Measurements from ENCODE around the gene MAST4.

MAST4 gene

DNA sequence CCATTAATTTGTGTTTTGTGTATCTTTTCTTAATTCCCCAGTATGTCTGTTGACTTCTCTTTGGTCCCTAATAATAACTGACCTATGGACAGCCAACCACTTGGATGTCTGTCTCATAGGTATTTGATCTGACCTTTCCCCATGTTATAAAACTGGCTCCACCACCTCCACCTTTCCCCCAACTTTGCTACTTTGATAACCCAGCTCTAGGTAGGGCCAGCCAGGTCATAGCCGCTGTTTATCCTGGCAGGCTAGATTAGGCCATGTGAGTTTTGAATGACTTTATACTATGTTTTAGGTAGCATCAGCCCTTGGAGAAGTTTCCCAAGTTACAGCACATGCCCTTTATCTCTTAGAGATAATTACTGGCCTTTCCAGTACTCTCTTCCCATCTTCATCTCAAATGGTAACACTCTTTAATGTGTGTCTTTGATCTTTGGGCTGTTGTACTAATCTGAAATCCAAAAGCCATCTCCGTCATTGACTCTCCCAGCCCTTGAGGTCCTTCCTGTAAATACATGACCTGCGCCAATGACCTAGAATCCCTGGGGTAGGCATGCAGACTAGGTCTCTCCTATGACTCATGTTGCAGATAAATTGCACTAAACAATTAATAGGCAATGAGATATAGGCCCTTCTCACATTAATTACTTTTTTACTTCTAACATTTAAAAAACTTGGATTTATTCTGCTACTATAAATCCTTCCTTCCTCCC lies 447.8 kb downstream of the MAST4 start:
- Histone ChIP-seq H3K36me3 (ENCODE audit: control insufficient read depth, insufficient read depth, low read length) (no peaks in the 10 kb centered on the region), H3K27ac (ENCODE audit: low read depth, low read length) (no peak overlapping the region), H3K9me3 (ENCODE audit: control insufficient read depth, insufficient read depth, low read length) (no peaks in the 10 kb centered on the region), H3K4me1 (ENCODE audit: control insufficient read depth, insufficient read depth, low read length) (peaks cover 23% of the 10 kb centered on the region), H3K9ac (ENCODE audit: low read depth, low read length) (no peak overlapping the region), H3K27me3 (ENCODE audit: control insufficient read depth, insufficient read depth, low read length) (peaks cover 27% of the 10 kb centered on the region), H3K4me3 (ENCODE audit: low read depth, low read length) (no peak overlapping the region)

DNA sequence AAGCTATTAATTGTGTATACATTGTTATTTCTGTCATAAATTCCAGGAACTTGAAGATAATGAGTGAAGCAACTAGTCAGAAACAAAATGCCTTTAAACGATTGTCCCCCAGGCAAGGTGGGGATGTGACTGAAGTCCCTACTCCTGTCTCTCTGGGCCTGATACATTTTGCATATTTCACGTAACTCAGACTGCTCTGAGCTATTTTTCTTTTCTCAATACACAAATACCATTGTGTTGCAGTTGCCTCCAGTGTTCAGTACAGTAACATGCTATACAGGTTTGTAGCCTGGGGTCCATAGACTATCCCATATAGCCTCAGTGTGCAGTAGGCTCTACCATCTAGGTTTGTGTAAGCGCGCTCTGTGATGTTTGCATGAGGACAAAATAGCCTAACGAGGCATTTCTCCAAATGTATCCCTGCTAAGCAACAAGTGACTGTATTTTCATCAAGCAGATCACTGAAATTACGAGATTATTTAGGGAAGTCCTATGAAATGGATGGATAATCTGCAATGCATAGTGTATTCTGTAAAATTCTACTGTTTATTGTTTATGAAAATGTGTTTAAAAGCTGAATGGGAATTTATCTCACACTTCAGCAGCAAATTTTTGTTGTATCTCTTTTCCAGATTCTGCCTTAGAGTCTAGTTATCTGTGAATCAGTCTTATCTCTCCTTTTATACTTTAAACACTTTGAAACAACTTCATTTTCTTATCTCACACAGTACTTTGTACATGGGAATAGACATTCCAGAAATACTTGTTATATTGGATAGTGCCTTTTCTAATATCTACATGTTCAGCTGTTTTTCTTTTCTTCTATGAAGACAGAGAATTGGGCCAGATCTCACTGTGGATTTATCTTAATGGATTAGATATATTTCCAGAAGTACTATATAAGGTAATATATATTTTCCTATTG lies 449.9 kb downstream of the MAST4 start:
- no peak overlapping the region for H3K4me3 ChIP-seq (ENCODE audit: low read depth, low read length)
- no peak overlapping the region for H3K9ac ChIP-seq (ENCODE audit: low read depth, low read length)
- H3K27me3 ChIP-seq (ENCODE audit: control insufficient read depth, insufficient read depth, low read length), result peaks cover 20% of the 10 kb centered on the region; the same call in 1 of the 2 replicates
- peaks cover 18% of the 10 kb centered on the region for H3K4me1 ChIP-seq (ENCODE audit: control insufficient read depth, insufficient read depth, low read length)
- no peaks in the 10 kb centered on the region for H3K9me3 ChIP-seq (ENCODE audit: control insufficient read depth, insufficient read depth, low read length)
- H3K36me3 ChIP-seq (ENCODE audit: control insufficient read depth, insufficient read depth, low read length), result no peaks in the 10 kb centered on the region
- H3K27ac ChIP-seq (ENCODE audit: low read depth, low read length), result no peak overlapping the region

DNA sequence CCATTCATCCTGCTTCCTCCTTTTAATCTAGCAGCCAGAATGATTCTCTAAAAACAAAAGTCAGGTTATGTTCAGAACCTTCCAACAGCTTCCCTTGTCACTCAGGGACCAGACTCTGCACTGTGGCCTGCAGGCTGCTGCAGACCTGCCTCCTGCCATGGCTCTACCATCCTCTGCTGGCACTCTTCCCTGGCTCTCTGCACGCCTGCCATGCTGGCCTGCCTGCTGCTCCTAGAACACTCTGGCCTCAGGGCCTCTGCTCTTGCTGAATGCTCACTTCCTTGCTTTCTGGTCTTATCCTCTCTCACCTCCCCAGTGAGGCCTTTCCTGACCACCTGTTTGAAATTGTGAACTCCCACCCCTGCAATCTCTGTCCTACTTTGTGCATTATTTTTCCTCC lies 451.0 kb downstream of the MAST4 start:
- Histone ChIP-seq H3K4me3 (ENCODE audit: low read depth, low read length) (no peak overlapping the region), H3K9me3 (ENCODE audit: control insufficient read depth, insufficient read depth, low read length) (no peaks in the 10 kb centered on the region), H3K27ac (ENCODE audit: low read depth, low read length) (no peak overlapping the region), H3K27me3 (ENCODE audit: control insufficient read depth, insufficient read depth, low read length) (peaks cover 18% of the 10 kb centered on the region; the same call in 1 of the 2 replicates), H3K9ac (ENCODE audit: low read depth, low read length) (no peak overlapping the region), H3K36me3 (ENCODE audit: control insufficient read depth, insufficient read depth, low read length) (no peaks in the 10 kb centered on the region), H3K4me1 (ENCODE audit: control insufficient read depth, insufficient read depth, low read length) (peaks cover 13% of the 10 kb centered on the region)

DNA sequence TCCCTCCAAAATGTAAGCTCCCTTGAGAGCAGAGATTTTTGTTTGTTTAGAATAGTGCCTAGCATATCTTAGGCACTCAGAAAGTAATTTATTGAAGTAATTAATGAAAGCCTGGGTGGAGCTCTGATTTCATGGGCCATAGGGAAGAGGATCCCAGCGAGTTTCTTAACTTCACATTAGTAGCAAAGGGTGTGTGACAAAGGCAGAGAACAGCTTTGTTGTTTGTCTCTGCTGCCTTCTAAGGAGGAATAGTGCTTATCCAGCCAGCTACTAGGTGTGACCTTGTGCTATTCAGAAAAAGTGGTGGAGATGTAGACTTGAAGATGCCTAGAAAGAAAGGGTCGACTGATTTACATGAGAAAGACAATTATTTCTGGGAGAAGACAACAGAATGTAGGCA lies 451.4 kb downstream of the MAST4 start:
- H3K27me3 ChIP-seq (ENCODE audit: control insufficient read depth, insufficient read depth, low read length), result peaks cover 16% of the 10 kb centered on the region; the same call in 1 of the 2 replicates
- peaks cover 9% of the 10 kb centered on the region for H3K4me1 ChIP-seq (ENCODE audit: control insufficient read depth, insufficient read depth, low read length)
- no peaks in the 10 kb centered on the region for H3K9me3 ChIP-seq (ENCODE audit: control insufficient read depth, insufficient read depth, low read length)
- H3K9ac ChIP-seq (ENCODE audit: low read depth, low read length), result no peak overlapping the region
- no peak overlapping the region for H3K4me3 ChIP-seq (ENCODE audit: low read depth, low read length)
- no peak overlapping the region for H3K27ac ChIP-seq (ENCODE audit: low read depth, low read length)
- no peaks in the 10 kb centered on the region for H3K36me3 ChIP-seq (ENCODE audit: control insufficient read depth, insufficient read depth, low read length)

DNA sequence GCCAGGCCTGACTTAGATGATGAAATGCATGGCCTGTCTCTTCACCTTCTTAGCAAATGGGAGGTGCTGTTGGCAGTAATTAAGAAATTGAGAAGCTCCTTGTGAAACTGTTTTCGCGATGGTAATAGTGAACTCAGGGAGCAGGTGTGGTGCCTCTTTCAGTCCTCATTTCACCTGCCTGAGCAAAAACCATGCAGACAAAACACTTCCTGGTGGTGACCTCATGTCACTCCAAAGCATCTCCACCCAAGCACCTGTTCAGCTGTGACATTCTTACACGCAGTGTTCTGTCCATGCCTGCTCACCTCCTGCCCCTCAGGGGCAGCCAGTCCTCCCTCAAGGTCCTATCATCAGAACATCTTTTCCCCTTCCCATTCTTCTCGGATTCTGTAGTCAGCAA lies 453.9 kb downstream of the MAST4 start:
- peaks cover 5% of the 10 kb centered on the region; the same call in 1 of the 2 replicates for H3K4me1 ChIP-seq (ENCODE audit: control insufficient read depth, insufficient read depth, low read length)
- no peaks in the 10 kb centered on the region for H3K36me3 ChIP-seq (ENCODE audit: control insufficient read depth, insufficient read depth, low read length)
- no peaks in the 10 kb centered on the region for H3K27me3 ChIP-seq (ENCODE audit: control insufficient read depth, insufficient read depth, low read length)
- no peak overlapping the region for H3K27ac ChIP-seq (ENCODE audit: low read depth, low read length)
- H3K9me3 ChIP-seq (ENCODE audit: control insufficient read depth, insufficient read depth, low read length), result no peaks in the 10 kb centered on the region
- no peak overlapping the region for H3K9ac ChIP-seq (ENCODE audit: low read depth, low read length)
- no peak overlapping the region for H3K4me3 ChIP-seq (ENCODE audit: low read depth, low read length)

DNA sequence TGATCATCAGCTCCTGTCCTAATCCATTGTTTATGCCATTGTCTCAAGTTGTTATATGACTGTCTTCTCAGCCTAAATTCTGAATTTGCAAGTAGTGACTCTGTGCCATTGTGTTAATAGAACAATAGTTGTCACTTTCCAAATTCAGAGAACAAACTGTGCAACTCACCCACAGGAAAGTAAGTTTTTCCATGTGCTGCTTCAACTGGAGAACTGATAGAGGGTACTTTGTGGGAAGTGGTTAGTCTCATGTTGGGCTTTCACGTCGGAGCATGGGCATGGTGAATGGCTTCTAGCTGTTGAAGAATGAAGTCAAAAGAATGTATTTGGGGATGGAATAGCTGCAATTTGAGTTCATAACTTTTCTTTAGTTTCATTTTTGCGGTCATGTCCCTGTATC lies 454.4 kb downstream of the MAST4 start:
- H3K27me3 ChIP-seq (ENCODE audit: control insufficient read depth, insufficient read depth, low read length), result no peaks in the 10 kb centered on the region
- H3K9ac ChIP-seq (ENCODE audit: low read depth, low read length), result no peak overlapping the region
- H3K4me3 ChIP-seq (ENCODE audit: low read depth, low read length), result no peak overlapping the region
- peaks cover 5% of the 10 kb centered on the region; the same call in 1 of the 2 replicates for H3K4me1 ChIP-seq (ENCODE audit: control insufficient read depth, insufficient read depth, low read length)
- no peaks in the 10 kb centered on the region for H3K9me3 ChIP-seq (ENCODE audit: control insufficient read depth, insufficient read depth, low read length)
- no peak overlapping the region for H3K27ac ChIP-seq (ENCODE audit: low read depth, low read length)
- no peaks in the 10 kb centered on the region for H3K36me3 ChIP-seq (ENCODE audit: control insufficient read depth, insufficient read depth, low read length)

DNA sequence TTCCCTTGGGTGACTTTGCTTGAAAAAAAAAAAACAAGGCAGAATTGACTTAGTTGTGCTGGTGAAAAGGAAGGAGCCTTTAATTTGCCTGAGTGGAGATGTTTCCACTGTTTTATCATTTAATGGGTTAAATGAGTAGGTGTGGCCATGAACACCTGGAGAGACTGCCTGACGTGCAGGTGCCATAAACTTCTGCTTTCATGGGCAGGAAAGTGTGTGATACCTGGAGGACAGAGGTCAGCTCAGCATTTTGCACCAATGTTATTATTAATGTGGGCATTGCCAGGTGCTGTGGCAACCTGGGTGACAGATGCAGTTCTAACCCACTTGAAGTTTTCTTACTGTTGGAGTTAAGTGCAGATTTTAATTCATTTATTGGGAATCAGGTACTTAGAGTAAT lies 455.0 kb downstream of the MAST4 start:
- no peak overlapping the region for H3K9ac ChIP-seq (ENCODE audit: low read depth, low read length)
- no peaks in the 10 kb centered on the region for H3K9me3 ChIP-seq (ENCODE audit: control insufficient read depth, insufficient read depth, low read length)
- H3K36me3 ChIP-seq (ENCODE audit: control insufficient read depth, insufficient read depth, low read length), result no peaks in the 10 kb centered on the region
- no peak overlapping the region for H3K4me3 ChIP-seq (ENCODE audit: low read depth, low read length)
- H3K27me3 ChIP-seq (ENCODE audit: control insufficient read depth, insufficient read depth, low read length), result no peaks in the 10 kb centered on the region
- no peak overlapping the region for H3K27ac ChIP-seq (ENCODE audit: low read depth, low read length)
- H3K4me1 ChIP-seq (ENCODE audit: control insufficient read depth, insufficient read depth, low read length), result peaks cover 5% of the 10 kb centered on the region; the same call in 1 of the 2 replicates

DNA sequence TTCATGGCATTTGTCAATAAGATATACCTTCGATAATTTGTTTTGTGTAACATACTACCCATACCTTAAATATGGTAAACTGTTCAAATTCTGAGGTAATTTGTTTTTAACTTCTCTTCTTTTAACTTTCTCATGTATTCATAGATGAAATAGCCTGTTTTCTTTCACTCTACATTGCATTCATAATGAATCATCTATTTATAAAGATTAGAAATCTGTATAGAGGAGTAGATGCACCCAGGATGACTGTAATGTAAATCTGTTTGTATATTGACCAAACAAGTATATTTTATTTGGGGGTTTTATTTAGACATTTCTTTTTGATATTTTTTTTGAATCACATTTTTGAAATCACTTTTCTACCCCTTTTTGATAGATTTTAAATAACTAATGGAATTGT lies 455.8 kb downstream of the MAST4 start:
- Histone ChIP-seq H3K9me3 (ENCODE audit: control insufficient read depth, insufficient read depth, low read length) (no peaks in the 10 kb centered on the region), H3K4me1 (ENCODE audit: control insufficient read depth, insufficient read depth, low read length) (peaks cover 5% of the 10 kb centered on the region; the same call in 1 of the 2 replicates), H3K4me3 (ENCODE audit: low read depth, low read length) (no peak overlapping the region), H3K9ac (ENCODE audit: low read depth, low read length) (no peak overlapping the region), H3K36me3 (ENCODE audit: control insufficient read depth, insufficient read depth, low read length) (no peaks in the 10 kb centered on the region), H3K27me3 (ENCODE audit: control insufficient read depth, insufficient read depth, low read length) (no peaks in the 10 kb centered on the region), H3K27ac (ENCODE audit: low read depth, low read length) (no peak overlapping the region)

DNA sequence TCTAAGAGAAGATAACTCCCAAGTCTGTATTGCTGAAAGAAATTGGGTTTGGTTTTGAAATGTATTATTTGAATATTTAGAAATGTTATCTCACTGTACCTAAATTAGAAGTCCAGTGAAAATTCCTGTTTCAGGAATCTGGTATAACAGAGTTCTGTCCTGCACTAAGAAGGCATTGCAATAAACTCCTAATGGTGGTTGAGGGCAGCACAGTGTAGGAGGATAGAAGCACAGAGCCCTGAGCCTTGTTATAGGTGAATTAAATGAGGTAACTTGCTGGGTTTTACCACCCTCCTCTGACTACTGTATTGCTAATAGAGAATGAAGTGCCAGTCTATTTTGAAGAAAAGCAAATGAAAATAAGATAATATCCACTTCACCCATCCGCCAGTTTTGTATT lies 457.0 kb downstream of the MAST4 start:
- no peaks in the 10 kb centered on the region for H3K9me3 ChIP-seq (ENCODE audit: control insufficient read depth, insufficient read depth, low read length)
- H3K4me3 ChIP-seq (ENCODE audit: low read depth, low read length), result no peak overlapping the region
- no peak overlapping the region for H3K27ac ChIP-seq (ENCODE audit: low read depth, low read length)
- H3K9ac ChIP-seq (ENCODE audit: low read depth, low read length), result no peak overlapping the region
- H3K36me3 ChIP-seq (ENCODE audit: control insufficient read depth, insufficient read depth, low read length), result no peaks in the 10 kb centered on the region
- H3K27me3 ChIP-seq (ENCODE audit: control insufficient read depth, insufficient read depth, low read length), result no peaks in the 10 kb centered on the region
- peaks cover under 1% of the 10 kb centered on the region; the same call in 1 of the 2 replicates for H3K4me1 ChIP-seq (ENCODE audit: control insufficient read depth, insufficient read depth, low read length)

DNA sequence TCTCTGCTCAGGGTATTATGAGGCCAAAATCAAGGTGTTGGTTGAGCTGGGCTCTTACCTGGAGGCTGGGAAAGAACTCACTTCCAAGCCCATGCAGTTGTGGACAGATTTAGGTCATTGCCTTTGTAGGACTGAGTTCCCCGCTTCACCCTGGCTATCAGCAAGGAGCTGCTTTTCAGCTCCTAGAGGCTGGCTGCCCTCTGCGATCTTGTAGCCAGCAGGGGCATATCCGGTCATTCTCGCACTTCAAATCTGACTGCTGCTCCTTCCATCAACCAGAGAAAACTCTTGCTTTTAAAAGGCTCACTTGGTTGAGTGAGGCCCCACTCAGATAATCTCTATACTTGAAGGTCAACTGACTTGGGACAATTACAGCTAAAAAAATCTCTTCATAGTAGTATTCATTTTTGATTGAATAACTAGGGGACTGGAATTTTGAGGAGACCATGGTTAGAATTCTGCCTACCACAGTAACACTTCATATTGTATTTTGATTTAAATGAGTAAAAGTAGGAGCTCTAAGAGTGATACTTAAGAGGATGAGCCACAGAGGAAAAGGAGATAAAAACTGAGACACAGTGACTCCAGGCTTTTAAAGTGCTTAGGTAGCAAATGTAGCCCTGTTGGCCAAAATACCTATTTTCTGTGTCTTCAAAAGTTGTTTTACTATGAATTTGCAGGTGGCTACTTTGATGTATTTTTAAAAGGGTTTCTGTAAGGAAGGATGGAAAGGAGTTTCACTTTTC lies 463.0 kb downstream of the MAST4 start:
- Histone ChIP-seq H3K4me3 (ENCODE audit: low read depth, low read length) (no peak overlapping the region), H3K36me3 (ENCODE audit: control insufficient read depth, insufficient read depth, low read length) (no peaks in the 10 kb centered on the region), H3K27ac (ENCODE audit: low read depth, low read length) (peak overlapping the region; percentile 62), H3K4me1 (ENCODE audit: control insufficient read depth, insufficient read depth, low read length) (peaks cover 21% of the 10 kb centered on the region), H3K9ac (ENCODE audit: low read depth, low read length) (no peak overlapping the region), H3K27me3 (ENCODE audit: control insufficient read depth, insufficient read depth, low read length) (no peaks in the 10 kb centered on the region), H3K9me3 (ENCODE audit: control insufficient read depth, insufficient read depth, low read length) (no peaks in the 10 kb centered on the region)
